ENCODE results near the gene PARM1. TPM values are rescaled to one million over a fixed set of nuclear protein-coding genes. Genes with fewer than 3 reads are reported as not detected.

The PARM1 gene
- total RNA-seq, 1 donor from 2014 or later = not detected

- H3K4me3 Mint-ChIP-seq (ENCODE audit: unreplicated experiment) = peak overlapping the region; percentile 67
- no peaks in the 10 kb centered on the region for H3K9me3 Mint-ChIP-seq (ENCODE audit: unreplicated experiment)
- peaks cover 24% of the 10 kb centered on the region for H3K4me1 Mint-ChIP-seq (ENCODE audit: unreplicated experiment)
- TF ChIP-seq CTCF (IDR thresholded peaks at IDR 0.05) = no peak
- H3K36me3 Mint-ChIP-seq (ENCODE audit: unreplicated experiment) = no peaks in the 10 kb centered on the region
- peaks cover 65% of the 10 kb centered on the region for H3K27me3 Mint-ChIP-seq (ENCODE audit: unreplicated experiment)
- no peak for DNase-seq (ENCODE audit: extremely low spot score, unreplicated experiment)
- no peak overlapping the region for H3K27ac Mint-ChIP-seq (ENCODE audit: unreplicated experiment)
Observed at GRCh38 chr4:74934888-74935287, 2.0 kb downstream of the PARM1 start.

- Mint-ChIP-seq H3K27me3 (ENCODE audit: unreplicated experiment) (peaks cover 15% of the 10 kb centered on the region), H3K4me3 (ENCODE audit: unreplicated experiment) (no peak overlapping the region), H3K36me3 (ENCODE audit: unreplicated experiment) (no peaks in the 10 kb centered on the region), H3K9me3 (ENCODE audit: unreplicated experiment) (no peaks in the 10 kb centered on the region), H3K4me1 (ENCODE audit: unreplicated experiment) (peaks cover 3% of the 10 kb centered on the region), H3K27ac (ENCODE audit: unreplicated experiment) (no peak overlapping the region)
- DNase-seq (ENCODE audit: extremely low spot score, unreplicated experiment) = no peak
- TF ChIP-seq CTCF (IDR thresholded peaks at IDR 0.05) = no peak
Observed at GRCh38 chr4:74941123-74941522, 8.2 kb downstream of the PARM1 start.

GRCh38 chr4:74942251-74942917 lies 9.5 kb downstream of the PARM1 start:
- Mint-ChIP-seq H3K9me3 (ENCODE audit: unreplicated experiment) (no peaks in the 10 kb centered on the region), H3K27ac (ENCODE audit: unreplicated experiment) (no peak overlapping the region), H3K4me1 (ENCODE audit: unreplicated experiment) (peaks cover 3% of the 10 kb centered on the region), H3K27me3 (ENCODE audit: unreplicated experiment) (peaks cover 8% of the 10 kb centered on the region), H3K4me3 (ENCODE audit: unreplicated experiment) (no peak overlapping the region), H3K36me3 (ENCODE audit: unreplicated experiment) (no peaks in the 10 kb centered on the region)
- DNase-seq (ENCODE audit: extremely low spot score, unreplicated experiment) = no peak
- TF ChIP-seq CTCF (IDR thresholded peaks at IDR 0.05) = no peak

- no peaks in the 10 kb centered on the region for H3K9me3 Mint-ChIP-seq (ENCODE audit: unreplicated experiment)
- peaks cover 3% of the 10 kb centered on the region for H3K4me1 Mint-ChIP-seq (ENCODE audit: unreplicated experiment)
- H3K27ac Mint-ChIP-seq (ENCODE audit: unreplicated experiment) = no peak overlapping the region
- peaks cover 5% of the 10 kb centered on the region for H3K27me3 Mint-ChIP-seq (ENCODE audit: unreplicated experiment)
- H3K4me3 Mint-ChIP-seq (ENCODE audit: unreplicated experiment) = no peak overlapping the region
- H3K36me3 Mint-ChIP-seq (ENCODE audit: unreplicated experiment) = no peaks in the 10 kb centered on the region
- DNase-seq (ENCODE audit: extremely low spot score, unreplicated experiment) = no peak
- no peak for TF ChIP-seq CTCF (IDR thresholded peaks at IDR 0.05)
Observed at GRCh38 chr4:74942918-74943253, 10.0 kb downstream of the PARM1 start.

- Mint-ChIP-seq H3K36me3 (ENCODE audit: unreplicated experiment) (no peaks in the 10 kb centered on the region), H3K27ac (ENCODE audit: unreplicated experiment) (no peak overlapping the region), H3K4me3 (ENCODE audit: unreplicated experiment) (no peak overlapping the region), H3K27me3 (ENCODE audit: unreplicated experiment) (no peaks in the 10 kb centered on the region), H3K4me1 (ENCODE audit: unreplicated experiment) (peaks cover 3% of the 10 kb centered on the region), H3K9me3 (ENCODE audit: unreplicated experiment) (no peaks in the 10 kb centered on the region)
- TF ChIP-seq CTCF (IDR thresholded peaks at IDR 0.05) = no peak
- DNase-seq (ENCODE audit: extremely low spot score, unreplicated experiment) = no peak
Observed at GRCh38 chr4:74944354-74944793, 11.5 kb downstream of the PARM1 start.

Data from osteocyte (in vitro differentiated cells).